Adrenal gland (tissue), 12 donors: ENCODE data around the gene BMERB1. TPM values are rescaled to one million over a fixed set of nuclear protein-coding genes. Genes with fewer than 3 reads are reported as not detected.

ENCODE experiments used
- DNase-seq, 7 donors: peaks; one replicate each; pipeline ENCODE4 v3.0.0-alpha.2; 2019 to 2020
- H3K27ac ChIP-seq, 5 donors: fragments of 200-600 bp; sonication (generic) in 4 of 5; 1 replicate in 3 of 5; 2 replicates in 2 of 5; pipeline versions ENCODE4 v1.5.1 to v1.8.0; 2016 to 2020; ENCODE audit warnings: mild to moderate bottlenecking in 1 of 5
- H3K27me3 ChIP-seq: fragments of 200-600 bp; 2 replicates; pipeline ENCODE4 v1.8.0; 2021
- H3K36me3 ChIP-seq, 2 donors: fragments of 200-600 bp; replicated peaks in 1 of 2; 1 replicate in 1 of 2; 2 replicates in 1 of 2; pipeline versions ENCODE4 v1.5.1 to v1.8.0; 2018 to 2022
- H3K4me1 ChIP-seq, 2 donors: fragments of 200-600 bp; replicated peaks in 1 of 2; 1 replicate in 1 of 2; 2 replicates in 1 of 2; pipeline versions ENCODE4 v1.5.1 to v1.8.0; 2018 to 2021
- H3K4me3 ChIP-seq, 4 donors: fragments of 200-600 bp; sonication (generic) in 3 of 4; one replicate each; pipeline ENCODE4 v1.5.1; 2016 to 2018
- H3K9me3 ChIP-seq, 3 donors: fragments of 200-600 bp; sonication (generic) in 1 of 3; replicated peaks in 1 of 3; 1 replicate in 2 of 3; 2 replicates in 1 of 3; pipeline versions ENCODE4 v1.5.1 to v1.8.0; 2016 to 2021
- POLR2A ChIP-seq, 2 donors: fragments of 450-650 bp; IDR thresholded peaks; one replicate each; pipeline ENCODE4 v1.6.1; 2017; ENCODE audit warnings: antibody characterized with exemption in 2 of 2, mild to moderate bottlenecking in 2 of 2, moderate library complexity in 1 of 2
- WGBS, 4 donors: extraction: QIAGEN DNeasy Blood & Tissue Kit in 2 of 4; methylation state at CpG; one replicate each; pipeline versions ENCODE4 v1.1.5 to v1.1.7; 2013 to 2017; 5-methylcytosine and 5-hydroxymethylcytosine counted together
- intact Hi-C, 2 donors: fragments of 100-400 bp; cut with DNase I; formaldehyde crosslinking; loops; one replicate each; pipeline versions ENCODE4 v1.14.1 to v1.15.0; 2022 to 2023
- polyA plus RNA-seq, 3 donors: library from polyadenylated mRNA; stranded (reverse); fragments of 200-250 nt in 2 of 3; fragments of 350-450 nt in 1 of 3; fragmentation: Illumina TruSeq in 1 of 3; extraction: RNeasy Lipid Tissue Mini Kit (QIAGEN cat#74804) in 1 of 3; gene quantifications; one replicate each; pipeline ENCODE4 v1.2.3, GENCODE V29; 2013 to 2014
- total RNA-seq, 9 donors: library from RNA; depleted of rRNA in 4 of 9; stranded (reverse); fragments of >200 nt in 4 of 9; fragments of 120-200 nt in 1 of 9; fragmentation: NEBNext Ultra II Directional in 1 of 9; extraction: Animal tissue kit (Norgen Biotek cat#: 25700) in 1 of 9; gene quantifications; one replicate each; pipeline versions ENCODE4 v1.1.0 to v1.2.4, GENCODE V29; 2013 to 2023
- TF ChIP-seq, protein P1 (sequence below), 6 experiments: fragments of 450-650 bp in 4 of 6; fragments of 200-600 bp in 2 of 6; sonication (generic) in 1 of 6; IDR thresholded peaks; 1 replicate in 5 of 6; 2 replicates in 1 of 6; pipeline versions ENCODE4 v1.5.1 to v1.8.0; 2016 to 2021; ENCODE audit warnings: antibody characterized with exemption in 6 of 6, mild to moderate bottlenecking in 2 of 6, moderate library complexity in 1 of 6
- donor health status: healthy with polysubstance abuse.
- donor health status: Bipolar disorder and iron deficiency.
- donor health status: DM: yes; HTN: yes; CAD: no.
- donor health status: DM: no; HTN: no; CAD: no.
- donor health status: DM: no; HTN: no; CAD: no.
- donor health status: DM: yes; HTN: yes; CAD: no.

Gene BMERB1
- total and polyA plus RNA-seq, 12 donors, result 9.8 to 56.0 (median 18.7) TPM

DNA sequence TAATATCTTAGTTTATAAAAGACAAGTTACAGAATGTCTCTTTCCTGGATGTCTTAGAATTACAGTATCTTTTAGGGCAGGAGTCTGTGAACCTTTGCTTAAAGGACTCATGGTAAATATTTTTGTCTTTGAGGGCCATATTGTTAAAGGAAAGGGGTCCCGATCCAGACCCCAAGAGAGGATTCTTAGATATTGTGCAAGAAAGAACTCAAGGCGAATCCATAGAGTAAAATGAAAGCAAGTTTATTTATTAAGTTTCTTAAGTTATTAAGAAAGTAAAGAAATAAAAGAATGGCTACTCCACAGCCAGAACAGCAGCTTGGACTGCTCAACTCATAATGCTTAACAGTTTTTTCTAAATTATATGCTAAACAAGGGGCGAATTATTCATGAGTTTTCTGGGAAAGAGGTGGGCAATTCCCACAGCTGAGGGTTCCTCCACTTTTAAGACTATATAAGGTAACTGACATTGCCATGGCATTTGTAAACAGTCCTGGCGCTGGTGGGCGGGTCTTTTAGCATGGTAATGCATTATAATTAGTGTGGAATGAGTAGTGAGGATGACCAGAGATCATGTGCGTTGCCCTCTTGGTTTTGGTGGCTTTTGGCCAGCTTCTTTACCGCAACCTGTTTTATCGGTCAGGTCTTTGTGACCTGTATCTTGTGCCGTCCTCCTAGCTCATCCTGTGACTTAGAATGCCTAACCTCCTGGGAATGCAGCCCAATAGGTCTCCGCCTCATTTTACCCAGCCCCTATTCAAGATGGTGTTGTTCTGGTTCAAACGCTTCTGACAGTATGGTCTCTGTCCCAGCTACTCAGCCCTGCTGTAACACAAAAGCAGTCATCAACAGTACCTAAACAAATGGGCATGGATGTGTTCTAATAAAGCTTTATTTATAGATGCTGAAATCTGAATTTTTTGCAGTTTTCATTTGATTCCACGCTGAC, 53.2 kb downstream of the BMERB1 start:
- Histone ChIP-seq H3K27me3 (no peaks in the 10 kb centered on the region), H3K36me3 (no peaks in the 10 kb centered on the region), H3K27ac (no peak overlapping the region), H3K4me1 (peaks cover 5 to 16% of the 10 kb centered on the region in 2 donors), H3K9me3 (no peaks in the 10 kb centered on the region), H3K4me3 (no peak overlapping the region)
- TF ChIP-seq, protein P1, sequence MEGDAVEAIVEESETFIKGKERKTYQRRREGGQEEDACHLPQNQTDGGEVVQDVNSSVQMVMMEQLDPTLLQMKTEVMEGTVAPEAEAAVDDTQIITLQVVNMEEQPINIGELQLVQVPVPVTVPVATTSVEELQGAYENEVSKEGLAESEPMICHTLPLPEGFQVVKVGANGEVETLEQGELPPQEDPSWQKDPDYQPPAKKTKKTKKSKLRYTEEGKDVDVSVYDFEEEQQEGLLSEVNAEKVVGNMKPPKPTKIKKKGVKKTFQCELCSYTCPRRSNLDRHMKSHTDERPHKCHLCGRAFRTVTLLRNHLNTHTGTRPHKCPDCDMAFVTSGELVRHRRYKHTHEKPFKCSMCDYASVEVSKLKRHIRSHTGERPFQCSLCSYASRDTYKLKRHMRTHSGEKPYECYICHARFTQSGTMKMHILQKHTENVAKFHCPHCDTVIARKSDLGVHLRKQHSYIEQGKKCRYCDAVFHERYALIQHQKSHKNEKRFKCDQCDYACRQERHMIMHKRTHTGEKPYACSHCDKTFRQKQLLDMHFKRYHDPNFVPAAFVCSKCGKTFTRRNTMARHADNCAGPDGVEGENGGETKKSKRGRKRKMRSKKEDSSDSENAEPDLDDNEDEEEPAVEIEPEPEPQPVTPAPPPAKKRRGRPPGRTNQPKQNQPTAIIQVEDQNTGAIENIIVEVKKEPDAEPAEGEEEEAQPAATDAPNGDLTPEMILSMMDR (IDR thresholded peaks at IDR 0.05), result no peak
- TF ChIP-seq POLR2A (IDR thresholded peaks at IDR 0.05), result no peak
- intact Hi-C loops, result no loop called here
- peak in 1 of 7 donors; percentile 49 for DNase-seq
- 92 to 94% (median 93%) methylated on average over 12 of the region's 12 CpGs for WGBS, 4 donors

DNA sequence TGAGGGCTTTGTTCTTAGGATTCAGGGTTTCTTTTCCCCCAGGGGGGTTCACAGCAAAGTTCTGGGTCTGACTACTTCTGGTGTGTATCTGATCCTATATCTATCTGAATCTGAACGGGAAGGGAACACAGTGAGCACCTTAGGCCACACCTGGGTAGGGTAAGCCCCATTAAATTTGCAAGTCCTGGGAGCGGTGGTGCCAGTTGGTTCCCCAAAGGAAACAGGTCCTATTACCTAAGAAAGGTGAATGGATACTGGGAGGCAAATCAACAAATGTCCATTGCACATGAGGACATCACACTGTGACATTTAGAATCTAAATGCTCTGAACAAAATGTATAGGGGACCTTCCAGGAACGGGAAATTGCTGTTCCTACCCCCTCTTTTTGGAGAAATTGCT, 54.6 kb downstream of the BMERB1 start:
- no peak overlapping the region for H3K4me3 ChIP-seq
- WGBS, 4 donors, result 77 to 87% (median 84%) methylated on average over 3 of the region's 3 CpGs
- peak in 1 of 7 donors; percentile 47 for DNase-seq
- no peaks in the 10 kb centered on the region for H3K9me3 ChIP-seq
- intact Hi-C loops, result no loop called here
- H3K27me3 ChIP-seq, result no peaks in the 10 kb centered on the region
- H3K4me1 ChIP-seq, result peaks cover 5 to 25% of the 10 kb centered on the region in 2 donors
- TF ChIP-seq POLR2A (IDR thresholded peaks at IDR 0.05), result no peak
- TF ChIP-seq, protein P1 (IDR thresholded peaks at IDR 0.05), result no peak
- peak overlapping the region in 2 of 5 donors; percentile 26 to 70 for H3K27ac ChIP-seq
- H3K36me3 ChIP-seq, result no peaks in the 10 kb centered on the region

DNA sequence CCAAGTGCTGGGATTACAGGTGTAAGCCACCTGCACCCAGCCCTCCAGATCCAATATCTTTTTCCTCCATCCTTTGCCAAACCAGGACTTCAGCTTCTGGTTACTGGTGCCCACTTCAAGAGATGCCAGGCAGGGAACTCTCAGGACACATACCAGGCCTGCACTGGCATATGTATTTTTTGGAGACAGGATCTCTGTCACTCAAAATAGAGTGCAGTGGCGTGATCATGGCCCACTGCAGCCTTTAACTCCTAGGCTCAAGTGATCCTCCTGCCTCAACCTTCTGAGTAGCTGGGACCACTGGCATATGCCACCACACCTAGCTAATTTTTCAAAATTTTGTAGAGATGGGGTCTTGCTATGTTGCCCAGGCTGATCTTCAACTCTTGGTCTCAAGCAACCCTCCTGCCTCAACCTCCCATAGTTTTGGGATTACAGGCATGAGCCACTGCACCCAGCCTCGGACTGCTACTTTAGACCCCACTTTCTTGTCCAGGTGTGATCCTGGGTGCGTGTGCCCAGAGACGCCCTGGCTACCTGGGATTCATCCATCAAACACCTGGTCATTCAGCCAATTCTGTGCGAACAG, 55.8 kb downstream of the BMERB1 start:
- WGBS, 4 donors, result 93 to 98% (median 94%) methylated on average over 5 of the region's 5 CpGs
- intact Hi-C loops, result no loop called here

DNA sequence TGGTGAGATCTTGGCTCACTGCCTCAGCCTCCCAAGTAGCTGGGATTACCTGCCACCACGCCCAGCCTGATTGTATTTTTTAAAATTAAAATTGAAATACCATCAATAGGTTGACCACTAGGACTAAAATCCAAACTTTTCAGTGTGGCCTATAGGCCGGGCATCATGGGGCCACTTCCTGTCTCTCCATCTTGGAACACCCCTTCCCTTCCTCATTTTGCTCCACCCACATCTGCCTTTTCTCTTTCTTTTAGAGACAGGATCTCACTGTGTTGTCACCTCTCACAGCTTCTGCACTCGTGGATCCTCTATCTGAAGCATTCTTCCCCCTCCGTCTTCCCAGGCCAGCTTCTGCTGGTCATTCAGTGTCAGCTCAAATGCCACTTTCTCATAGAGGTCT, 57.0 kb downstream of the BMERB1 start:
- no peaks in the 10 kb centered on the region for H3K9me3 ChIP-seq
- no peak overlapping the region for H3K27ac ChIP-seq
- H3K27me3 ChIP-seq, result no peaks in the 10 kb centered on the region
- 89 to 97% (median 91%) methylated on average over 4 of the region's 4 CpGs for WGBS, 4 donors
- peak in 1 of 7 donors; percentile 11 for DNase-seq
- H3K4me1 ChIP-seq, result peaks cover 5 to 32% of the 10 kb centered on the region in 2 donors
- H3K36me3 ChIP-seq, result no peaks in the 10 kb centered on the region
- intact Hi-C loops, result no loop called here
- TF ChIP-seq, protein P1 (IDR thresholded peaks at IDR 0.05), result no peak
- TF ChIP-seq POLR2A (IDR thresholded peaks at IDR 0.05), result no peak
- no peak overlapping the region for H3K4me3 ChIP-seq

More for the DNA sequence above, 55.8 kb downstream of the BMERB1 start:
- DNase-seq, result peak in 1 of 7 donors; percentile 45
- H3K4me1 ChIP-seq, result peaks cover 5 to 32% of the 10 kb centered on the region in 2 donors
- no peaks in the 10 kb centered on the region for H3K27me3 ChIP-seq
- no peak overlapping the region for H3K4me3 ChIP-seq
- peak overlapping the region in 1 of 5 donors; percentile 34 for H3K27ac ChIP-seq
- no peaks in the 10 kb centered on the region for H3K9me3 ChIP-seq
- no peak for TF ChIP-seq POLR2A (IDR thresholded peaks at IDR 0.05)
- TF ChIP-seq, protein P1 (IDR thresholded peaks at IDR 0.05), result no peak
- no peaks in the 10 kb centered on the region for H3K36me3 ChIP-seq
